Kidney (tissue), 14 donors: Measurements from ENCODE around the gene PLCD3. TPM values are rescaled to one million over a fixed set of nuclear protein-coding genes. Genes with fewer than 3 reads are reported as not detected.
A peak's percentile ranks its signal among the peaks of the same experiment; 100 is the strongest.

ENCODE experiments used
- DNase-seq, 5 donors: peaks; one replicate each; pipeline ENCODE4 v3.0.0-alpha.2; 2013 to 2020
- FAIRE-seq: peaks from 2 replicates; lab custom pipeline; 2012; peaks lifted over from hg19 to GRCh38; lab: Jason Lieb, UNC
- H3K27ac ChIP-seq, 2 donors: one replicate each; pipeline ENCODE4 v1.7.0; 2013; ENCODE audit warnings: low read depth in 2 of 2, low read length in 2 of 2, inconsistent platforms in 1 of 2
- H3K27me3 ChIP-seq: one replicate; pipeline ENCODE4 v1.7.1; 2013; ENCODE audit warnings: low read length, inconsistent platforms; ENCODE audit not compliant: control insufficient read depth, insufficient read depth
- H3K36me3 ChIP-seq, 3 donors: one replicate each; pipeline versions ENCODE4 v1.7.0 to v1.7.1; 2013; ENCODE audit warnings: low read length in 3 of 3, control low read depth in 1 of 3, inconsistent platforms in 1 of 3; ENCODE audit not compliant: insufficient read depth in 3 of 3, control insufficient read depth in 2 of 3
- H3K4me1 ChIP-seq, 3 donors: one replicate each; pipeline versions ENCODE4 v1.7.0 to v1.7.1; 2013; ENCODE audit warnings: low read length in 3 of 3, inconsistent platforms in 1 of 3, low read depth in 1 of 3; ENCODE audit not compliant: control insufficient read depth in 2 of 3, insufficient read depth in 2 of 3
- H3K4me3 ChIP-seq, 3 donors: one replicate each; pipeline versions ENCODE4 v1.7.0 to v1.8.1; 2013; ENCODE audit warnings: low read length in 3 of 3, control low read depth in 1 of 3, inconsistent platforms in 1 of 3
- H3K9ac ChIP-seq, 3 donors: one replicate each; pipeline versions ENCODE4 v1.7.0 to v1.7.1; 2013; ENCODE audit warnings: low read length in 3 of 3, control low read depth in 1 of 3, inconsistent platforms in 1 of 3
- H3K9me3 ChIP-seq, 3 donors: one replicate each; pipeline versions ENCODE4 v1.7.0 to v1.7.1; 2013; ENCODE audit warnings: low read length in 3 of 3, control low read depth in 1 of 3, inconsistent platforms in 1 of 3; ENCODE audit not compliant: control insufficient read depth in 2 of 3, insufficient read depth in 1 of 3
- CTCF ChIP-seq: IDR thresholded peaks from 3 replicates; pipeline ENCODE4 v1.5.1; 2012; ENCODE audit warnings: mild to moderate bottlenecking, moderate library complexity, borderline replicate concordance; ENCODE audit not compliant: insufficient read depth; ENCODE audit errors: extremely low read depth
- intact Hi-C: fragments of 100-400 bp; cut with DNase I; formaldehyde crosslinking; loops from one replicate; pipeline ENCODE4 v1.11.1; 2022
- polyA plus RNA-seq: library from polyadenylated mRNA; stranded (reverse); fragments of 350-450 nt; fragmentation: Illumina TruSeq; extraction: RNeasy Lipid Tissue Mini Kit (QIAGEN cat#74804); gene quantifications from one replicate; pipeline ENCODE4 v1.2.3, GENCODE V29; 2014; ENCODE audit warnings: low read depth, low replicate concordance; ENCODE audit not compliant: insufficient read depth
- total RNA-seq: library from RNA; stranded (reverse); fragmentation: NEBNext Ultra II Directional; extraction: Animal tissue kit (Norgen Biotek cat#: 25700); gene quantifications from one replicate; pipeline ENCODE4 v1.2.1, GENCODE V29; 2021
- donor health status: control.
- donor health status: control.
- donor health status: control.
- donor health status: control.
- donor health status: control.
- donor health status: DM: yes; HTN: yes; CAD: no.
- donor health status: Normal renal cell carcinoma (clear cell type).

The PLCD3 gene
- total and polyA plus RNA-seq, 2 donors from 2014 or later, result 14.8 to 111 TPM

- intact Hi-C loops, result no loop called here
- peak; percentile 84 for TF ChIP-seq CTCF
- Histone ChIP-seq H3K27ac (no peak overlapping the region), H3K36me3 (peaks cover 13 to 66% (median 57%) of the 10 kb centered on the region in 3 donors), H3K4me1 (peaks cover 0 to 2% (median 0%) of the 10 kb centered on the region in 3 donors), H3K27me3 (no peaks in the 10 kb centered on the region), H3K4me3 (no peak overlapping the region), H3K9me3 (no peaks in the 10 kb centered on the region), H3K9ac (no peak overlapping the region)
- peak; percentile 88 to 93 (median 90) for DNase-seq
- no peak for FAIRE-seq
These were observed 33.3 kb downstream of the PLCD3 start for GRCh38 chr17:45098869-45099616.

GRCh38 chr17:45098081-45098868 is 34.0 kb downstream of the PLCD3 start:
- intact Hi-C loops, result no loop called here
- DNase-seq (no peak), FAIRE-seq (no peak)
- peaks cover 0 to 5% (median 4%) of the 10 kb centered on the region in 3 donors for H3K4me1 ChIP-seq
- no peak for TF ChIP-seq CTCF
- H3K36me3 ChIP-seq, result peaks cover 11 to 64% (median 53%) of the 10 kb centered on the region in 3 donors
- no peaks in the 10 kb centered on the region for H3K9me3 ChIP-seq
- no peak overlapping the region for H3K9ac ChIP-seq
- no peak overlapping the region for H3K4me3 ChIP-seq
- H3K27me3 ChIP-seq, result no peaks in the 10 kb centered on the region
- H3K27ac ChIP-seq, result no peak overlapping the region

GRCh38 chr17:45096926-45097325 is 35.4 kb downstream of the PLCD3 start:
- intact Hi-C loops, result no loop called here
- DNase-seq (no peak), FAIRE-seq (no peak)
- no peaks in the 10 kb centered on the region for H3K9me3 ChIP-seq
- no peak overlapping the region for H3K9ac ChIP-seq
- H3K4me1 ChIP-seq, result peaks cover 0 to 18% (median 5%) of the 10 kb centered on the region in 3 donors
- H3K4me3 ChIP-seq, result no peak overlapping the region
- H3K27me3 ChIP-seq, result no peaks in the 10 kb centered on the region
- no peak overlapping the region for H3K27ac ChIP-seq
- TF ChIP-seq CTCF, result no peak
- peaks cover 9 to 61% (median 42%) of the 10 kb centered on the region in 3 donors for H3K36me3 ChIP-seq
